ENCODE measurements around the gene NDUFAF2. TPM values are rescaled to one million over a fixed set of nuclear protein-coding genes. Genes with fewer than 3 reads are reported as not detected.
"Not testable (repeated sequence)": the region's sequence is repeated elsewhere in the genome, so short reads cannot be mapped to it uniquely, and the experiment has no call there.

Gene NDUFAF2
- polyA plus RNA-seq, 3 donors: 32.1 to 35.9 (median 33.3) TPM

DNA sequence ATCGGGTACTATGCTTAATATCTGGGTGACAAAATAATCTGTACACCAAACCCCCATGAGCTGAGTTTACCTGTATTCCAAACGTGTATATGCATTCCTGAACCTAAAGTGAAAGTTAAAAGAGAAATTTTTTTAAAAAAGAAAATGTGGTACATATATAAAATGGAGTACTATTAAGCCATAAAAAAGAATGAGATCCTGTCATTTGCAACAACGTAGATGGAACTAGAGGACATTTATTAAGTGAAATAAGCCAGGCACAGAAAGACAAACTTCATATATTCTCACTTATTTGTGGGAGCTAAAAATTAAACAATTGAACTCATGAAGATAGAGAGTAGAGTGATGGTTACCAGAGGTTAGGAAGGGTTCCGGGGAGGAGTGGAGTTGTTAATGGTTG lies 44.8 kb downstream of the NDUFAF2 start:
- no peak for DNase-seq (ENCODE audit: low read depth in 3 of 3, low spot score in 2 of 3)

DNA sequence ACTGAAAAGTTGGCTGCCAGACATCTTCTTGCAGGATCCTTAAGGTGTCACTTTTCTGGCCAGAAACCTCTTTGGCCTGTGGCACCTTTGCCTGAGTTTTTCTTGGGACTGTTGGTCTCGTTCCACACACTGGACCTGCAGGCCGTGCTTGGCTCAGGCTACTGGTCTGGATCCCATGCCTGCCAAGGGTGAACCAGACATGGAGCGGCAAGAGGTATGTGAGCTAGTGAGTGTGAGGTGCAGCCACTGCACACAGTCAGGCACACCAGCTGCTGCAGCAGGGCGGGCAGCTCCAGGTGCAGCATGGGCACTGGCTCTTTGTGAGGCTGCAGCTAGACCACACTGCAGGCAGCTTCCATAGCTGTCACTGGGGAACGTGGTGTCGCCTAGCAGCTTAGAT lies 47.9 kb downstream of the NDUFAF2 start:
- DNase-seq (ENCODE audit: low read depth in 3 of 3, low spot score in 2 of 3): no peak

DNA sequence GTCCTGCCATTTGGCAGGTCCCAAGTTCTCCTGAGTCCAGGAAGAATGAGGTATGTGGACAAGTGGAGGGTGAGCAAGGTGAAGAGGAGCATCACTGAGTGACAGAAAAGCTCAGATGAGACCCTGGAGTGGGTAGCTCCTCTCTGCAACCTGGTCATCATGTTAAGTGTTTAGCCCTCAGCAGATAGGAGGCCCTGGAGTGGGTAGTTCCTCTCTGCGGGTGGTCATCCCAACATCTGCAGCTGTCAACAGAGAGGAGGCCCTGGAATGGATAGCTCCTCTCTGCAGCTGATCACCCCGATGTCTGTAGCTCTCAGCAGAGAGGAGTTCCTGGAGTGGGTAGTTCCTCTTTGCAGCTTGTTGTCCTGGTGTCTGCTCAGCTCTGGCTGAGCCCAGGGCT lies 48.4 kb downstream of the NDUFAF2 start:
- no peak for DNase-seq (ENCODE audit: low read depth in 3 of 3, low spot score in 2 of 3)

DNA sequence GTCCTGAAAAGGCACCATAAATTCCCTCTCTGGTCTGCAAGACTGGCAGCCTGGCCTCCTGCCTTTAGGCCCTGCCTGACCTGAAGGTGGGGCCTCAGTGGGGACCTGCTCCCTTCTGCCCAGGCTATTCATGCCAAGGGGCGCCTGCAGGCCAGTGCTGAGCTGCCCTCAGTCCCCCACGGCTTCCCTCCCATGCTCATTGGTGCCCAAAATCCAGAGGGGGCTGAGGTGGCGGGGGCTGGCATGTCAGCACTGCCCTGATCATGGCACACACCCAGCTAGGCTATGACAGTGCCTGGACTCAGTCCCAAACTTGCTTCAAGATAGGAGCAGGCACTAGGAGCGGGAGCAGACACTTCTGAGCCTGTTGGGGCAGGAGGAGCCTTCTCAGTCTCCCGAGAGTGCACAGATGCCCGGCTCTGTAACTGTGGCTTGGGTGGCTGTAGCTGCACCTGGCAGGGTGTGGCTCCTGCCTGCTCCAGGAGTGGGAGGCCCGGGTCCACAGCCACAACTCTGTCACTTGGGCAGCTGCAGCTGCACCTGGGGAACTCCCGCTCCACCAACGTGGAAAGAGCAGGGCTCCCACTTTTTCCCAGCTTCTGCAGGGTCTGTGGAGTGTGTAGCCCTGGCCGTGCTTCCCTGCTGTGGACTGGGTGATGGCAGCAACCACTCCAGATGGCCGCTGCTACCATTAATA lies 49.0 kb downstream of the NDUFAF2 start:
- DNase-seq (ENCODE audit: low read depth in 3 of 3, low spot score in 2 of 3): no peak

DNA sequence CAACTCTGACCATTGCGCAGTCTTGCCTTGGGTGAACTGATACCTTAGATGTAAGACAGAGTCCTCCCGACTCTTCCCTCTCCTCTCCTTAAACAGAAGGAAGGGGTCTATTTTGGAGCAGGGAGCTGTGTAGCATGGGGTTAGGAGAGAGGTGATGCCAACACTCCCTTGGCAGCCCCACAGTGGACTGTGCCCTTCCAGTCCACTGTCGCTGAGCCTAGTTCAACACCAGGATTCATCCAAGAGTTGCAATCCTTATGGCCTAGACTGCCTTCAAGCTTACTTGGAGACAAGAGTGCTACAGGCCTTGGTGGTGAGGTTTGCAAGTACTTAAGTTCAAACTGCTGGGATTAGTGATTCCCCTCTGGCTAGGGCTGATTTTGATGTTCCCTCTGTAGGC lies 51.4 kb downstream of the NDUFAF2 start:
- no peak for DNase-seq (ENCODE audit: low read depth in 3 of 3, low spot score in 2 of 3)

DNA sequence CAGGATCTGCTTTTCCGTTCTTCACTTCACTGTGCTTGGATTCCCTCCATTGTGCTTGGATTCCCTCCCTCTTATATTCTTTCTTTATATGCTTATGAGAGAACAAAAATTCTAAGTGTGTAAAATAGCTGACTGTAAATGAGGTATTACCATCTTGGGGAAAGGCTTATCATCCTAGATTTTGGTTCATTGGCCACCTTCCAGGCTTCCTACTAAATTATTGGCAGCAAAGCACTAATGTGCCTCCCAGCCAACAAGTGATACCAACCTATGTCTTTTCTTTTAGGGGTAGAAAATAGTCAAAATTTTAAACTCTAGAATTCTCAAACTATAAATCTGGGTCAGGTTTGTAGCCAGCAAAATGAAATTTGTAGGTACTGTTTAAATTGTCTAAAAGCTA lies 52.7 kb downstream of the NDUFAF2 start:
- no peak for DNase-seq (ENCODE audit: low read depth in 3 of 3, low spot score in 2 of 3)

DNA sequence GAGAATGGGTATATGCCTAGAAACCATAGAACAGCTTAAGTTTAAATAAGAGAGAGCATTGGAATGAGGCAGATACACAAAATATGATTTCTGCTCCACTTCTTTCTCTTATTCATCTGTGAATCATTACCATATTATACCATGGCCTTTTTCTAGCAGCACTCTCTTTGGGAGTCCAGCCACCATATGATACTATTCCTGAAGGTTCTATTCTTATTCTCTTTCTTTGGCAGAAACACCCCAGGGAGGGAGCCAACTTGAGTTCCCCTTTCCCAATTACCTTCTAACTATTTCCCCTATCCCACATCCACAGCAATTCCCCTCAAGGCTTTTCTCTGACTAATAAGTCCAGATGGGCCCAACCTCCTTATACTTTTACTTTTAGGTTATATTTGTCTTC lies 55.9 kb downstream of the NDUFAF2 start:
- no peak for DNase-seq (ENCODE audit: low read depth in 3 of 3, low spot score in 2 of 3)

DNA sequence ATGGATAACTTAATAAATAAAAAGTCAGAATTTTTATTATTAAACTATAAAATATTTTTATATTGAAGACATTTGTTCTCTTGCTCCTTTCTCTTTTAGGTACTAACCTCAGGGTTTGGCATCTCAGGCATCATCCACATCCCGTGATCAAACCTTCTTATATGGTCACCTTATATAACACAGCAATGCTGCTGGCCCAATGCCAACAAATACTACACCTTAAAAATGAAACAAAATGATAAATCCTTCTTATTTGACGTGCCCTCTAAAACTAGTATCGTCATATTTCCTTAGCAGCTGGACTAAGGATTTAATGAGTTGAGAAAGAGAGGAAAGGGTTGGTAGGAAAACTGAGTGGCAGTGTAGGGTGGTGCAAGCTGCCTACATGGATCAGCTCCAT lies 56.6 kb downstream of the NDUFAF2 start:
- no peak for DNase-seq (ENCODE audit: low read depth in 3 of 3, low spot score in 2 of 3)

DNA sequence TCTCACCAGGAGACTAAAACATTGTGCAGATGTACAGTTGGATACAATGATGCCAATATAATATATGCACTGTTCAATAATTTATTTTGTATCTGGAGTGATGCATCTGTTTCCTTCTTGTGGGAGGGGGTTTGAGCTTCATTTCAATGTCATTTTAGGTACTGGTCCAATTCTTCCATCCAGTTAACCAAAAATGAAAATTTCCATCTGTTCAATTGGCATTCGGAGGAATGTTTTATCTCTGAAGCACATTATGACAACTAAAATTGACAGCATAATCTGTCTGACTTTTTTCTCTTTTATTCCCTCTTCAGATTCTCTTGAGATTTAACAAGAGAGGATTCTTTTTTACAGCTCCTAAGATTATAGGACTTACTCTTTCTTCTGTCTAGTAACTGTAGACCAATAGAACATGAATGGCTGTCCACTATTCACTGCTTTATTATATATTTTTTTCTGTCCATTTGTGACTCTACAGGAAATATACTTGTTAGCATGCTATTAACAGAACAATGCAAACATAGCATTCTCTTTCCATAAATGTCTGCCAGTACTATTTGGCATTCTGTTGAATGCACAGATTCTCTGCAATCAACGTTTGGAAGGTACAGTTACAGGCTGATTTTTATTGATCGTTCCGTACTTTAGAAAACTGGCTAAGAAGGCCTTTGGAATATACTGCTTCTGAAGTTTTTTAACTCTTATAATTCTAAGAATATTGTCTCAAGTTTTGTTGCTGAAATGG lies 57.8 kb downstream of the NDUFAF2 start:
- no peak for DNase-seq (ENCODE audit: low read depth in 3 of 3, low spot score in 2 of 3)

DNA sequence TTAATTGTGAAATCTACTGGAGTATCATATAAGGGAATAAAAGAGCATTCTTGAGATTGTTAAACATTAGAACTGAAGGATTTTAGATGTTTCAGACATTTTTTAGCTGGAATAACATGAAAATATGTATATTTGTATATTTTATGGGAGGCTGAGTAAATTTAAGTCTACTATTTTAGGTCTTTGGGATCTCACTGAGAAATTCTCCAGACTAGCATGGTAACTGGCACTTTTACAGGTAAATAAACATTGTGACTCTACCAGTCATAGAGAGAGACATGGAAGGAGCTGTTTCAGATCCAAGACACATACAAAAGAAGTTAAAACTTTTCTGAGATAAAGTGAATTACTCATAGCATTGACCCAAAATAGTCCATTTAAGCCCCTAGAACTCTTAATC lies 59.4 kb downstream of the NDUFAF2 start:
- no peak for DNase-seq (ENCODE audit: low read depth in 3 of 3, low spot score in 2 of 3)

DNA sequence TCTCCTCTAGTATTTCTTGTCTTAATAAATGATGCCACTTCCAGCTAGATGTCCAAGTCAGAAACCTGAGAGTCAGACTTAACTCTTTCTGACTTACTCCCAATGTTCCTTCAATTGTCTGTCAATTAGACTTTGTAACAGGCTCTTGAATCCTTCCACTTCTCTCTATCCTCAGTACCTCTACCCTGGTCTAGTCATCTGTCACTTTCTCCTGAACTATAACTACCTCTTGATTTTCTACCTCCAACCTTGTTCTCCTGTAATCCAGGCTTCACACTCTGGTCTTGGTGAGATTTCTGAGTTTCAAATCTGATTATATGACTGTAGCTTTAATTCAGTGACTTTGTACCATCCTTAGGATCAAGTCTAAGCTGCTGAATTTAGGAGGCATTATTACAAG lies 64.9 kb downstream of the NDUFAF2 start:
- no peak for DNase-seq (ENCODE audit: low read depth in 3 of 3, low spot score in 2 of 3)

DNA sequence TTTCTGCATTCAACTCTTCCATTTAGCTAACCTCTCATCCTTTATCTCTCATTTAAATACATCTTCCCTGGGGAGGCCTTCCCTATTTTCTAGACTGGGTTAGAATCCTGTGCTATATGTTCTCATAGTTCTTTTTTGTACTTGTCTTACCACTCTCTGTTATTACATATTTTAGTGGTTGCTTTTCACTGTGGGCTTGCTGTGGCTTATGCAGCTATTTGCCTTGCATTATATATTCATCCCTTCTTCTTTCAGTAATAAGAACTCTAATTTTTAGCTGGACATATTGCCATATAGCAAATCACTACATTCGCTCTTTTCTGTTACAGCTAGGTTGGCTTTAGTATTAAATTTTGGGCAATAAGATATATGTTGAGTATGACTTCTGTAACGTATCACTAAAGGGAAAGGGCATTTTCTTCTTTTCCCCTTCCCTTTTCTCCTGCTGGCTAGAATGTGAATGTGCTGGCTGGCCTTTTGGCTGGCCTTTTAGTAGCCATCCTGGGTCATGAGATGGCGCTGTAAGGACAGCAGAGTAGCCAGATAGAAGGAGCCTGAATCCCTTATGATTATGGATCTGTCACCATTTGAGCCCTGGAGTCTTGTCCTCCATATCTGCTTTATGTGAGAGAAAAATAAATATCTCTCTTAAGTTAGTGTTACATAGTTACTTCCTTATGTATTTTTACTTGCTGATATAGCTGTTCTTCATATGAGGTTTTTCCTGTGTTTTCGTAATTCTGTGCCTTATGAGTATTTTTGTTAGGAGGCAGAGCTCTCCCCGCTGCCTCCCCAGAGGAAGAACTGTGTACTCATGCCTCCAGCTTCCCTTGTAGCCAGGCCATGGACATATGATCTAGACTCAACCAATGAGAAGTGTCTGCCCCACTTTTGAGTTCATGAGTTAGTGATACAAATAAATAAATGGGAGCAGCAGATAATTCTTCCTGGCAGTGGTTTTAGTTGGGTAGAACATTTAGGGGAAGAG lies 65.8 kb downstream of the NDUFAF2 start:
- DNase-seq (ENCODE audit: low read depth in 3 of 3, low spot score in 2 of 3): no peak

DNA sequence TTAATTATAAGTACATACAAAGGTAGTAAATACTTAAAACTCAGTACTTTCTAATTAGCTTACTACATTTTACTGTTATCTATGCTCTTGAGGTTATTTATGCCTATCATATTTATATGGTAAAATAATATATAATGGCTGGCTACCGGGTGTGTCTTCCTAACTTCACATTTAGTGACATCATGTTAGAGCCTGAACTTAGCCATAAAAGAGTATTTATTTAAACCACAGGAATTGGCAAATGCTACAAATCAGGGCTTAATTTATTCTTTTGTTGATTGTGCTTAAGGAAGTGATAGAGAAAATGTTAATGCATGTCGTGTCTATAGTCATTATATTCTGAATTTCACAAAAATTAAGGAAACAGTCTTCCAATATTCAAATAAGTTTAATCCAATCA lies 73.1 kb downstream of the NDUFAF2 start:
- no peak for DNase-seq (ENCODE audit: low read depth in 3 of 3, low spot score in 2 of 3)

DNA sequence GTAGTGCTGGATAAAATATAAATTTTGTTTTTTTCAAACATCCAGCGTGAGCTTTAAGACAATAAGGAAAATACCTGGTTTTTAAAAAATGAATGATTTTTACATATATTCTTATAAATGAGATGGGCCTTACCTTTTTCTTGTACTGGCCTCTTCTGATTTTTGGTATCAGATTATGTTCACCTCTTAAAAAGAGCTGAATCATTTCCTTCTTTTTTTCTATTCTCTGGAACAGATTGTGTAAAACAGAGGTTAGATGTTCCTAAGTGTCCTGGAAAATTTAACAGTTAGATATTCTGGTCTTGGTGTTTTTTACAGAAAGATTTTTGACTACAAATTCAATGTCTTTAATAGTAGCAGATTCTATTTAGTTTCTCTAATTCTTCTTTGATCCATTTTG lies 74.6 kb downstream of the NDUFAF2 start:
- DNase-seq (ENCODE audit: low read depth in 3 of 3, low spot score in 2 of 3): no peak

DNA sequence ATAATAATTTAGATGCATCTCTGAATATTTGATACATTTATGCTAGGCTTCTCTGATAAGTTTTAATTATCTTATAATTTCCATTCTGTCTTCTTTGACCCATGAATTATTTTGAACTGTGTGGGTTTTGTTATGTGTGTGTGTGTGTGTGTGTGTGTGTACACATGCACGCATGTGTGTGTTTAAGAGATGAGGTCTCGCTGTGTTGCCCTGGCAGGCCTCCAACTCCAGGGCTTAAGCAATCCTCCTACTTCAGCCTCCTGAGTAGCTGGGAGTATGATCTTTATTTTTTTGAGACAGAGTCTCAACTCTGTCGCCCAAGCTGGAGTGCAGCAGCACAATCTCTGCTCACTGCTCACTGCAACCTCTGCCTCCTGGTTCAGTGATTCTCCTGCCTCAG lies 75.4 kb downstream of the NDUFAF2 start:
- DNase-seq (ENCODE audit: low read depth in 3 of 3, low spot score in 2 of 3): no peak

DNA sequence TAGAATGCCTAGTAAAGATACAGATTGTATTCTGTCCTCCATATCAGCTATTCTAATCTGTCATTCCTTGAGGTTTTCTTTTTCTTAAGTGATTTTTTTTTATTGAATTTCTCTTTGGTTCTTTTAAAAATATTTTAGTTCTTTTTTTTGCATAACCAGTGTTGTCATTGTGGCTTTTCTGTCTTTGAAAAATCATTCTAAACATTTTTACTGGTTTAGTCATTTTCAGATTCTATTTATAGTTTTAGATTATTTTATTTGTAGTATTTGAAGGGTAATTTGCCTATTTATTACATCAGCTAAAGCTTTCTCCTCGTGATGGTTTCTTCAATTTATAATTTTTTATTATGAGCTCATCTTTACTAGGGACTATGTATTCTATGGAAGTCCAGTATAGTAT lies 78.1 kb downstream of the NDUFAF2 start:
- DNase-seq (ENCODE audit: low read depth in 3 of 3, low spot score in 2 of 3): no peak

DNA sequence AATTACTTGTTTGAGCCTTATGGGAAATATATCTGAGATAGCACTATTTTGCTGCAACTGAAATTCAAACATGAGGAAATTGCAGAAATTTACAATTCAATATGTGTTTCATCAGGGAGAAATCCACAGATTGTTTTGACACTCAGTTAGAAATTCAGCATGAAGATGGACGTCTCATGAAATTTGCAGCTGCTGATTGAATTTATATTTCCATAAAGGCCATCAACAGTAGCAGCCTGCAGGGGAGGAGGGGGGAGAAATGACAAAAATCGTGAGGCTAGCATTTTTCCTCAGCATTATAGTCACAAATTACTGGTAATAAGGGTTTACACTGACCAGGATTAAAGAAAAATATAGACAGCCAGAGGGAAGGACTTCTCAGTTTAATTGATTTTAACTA lies 81.0 kb downstream of the NDUFAF2 start:
- DNase-seq (ENCODE audit: low read depth in 3 of 3, low spot score in 2 of 3): no peak

DNA sequence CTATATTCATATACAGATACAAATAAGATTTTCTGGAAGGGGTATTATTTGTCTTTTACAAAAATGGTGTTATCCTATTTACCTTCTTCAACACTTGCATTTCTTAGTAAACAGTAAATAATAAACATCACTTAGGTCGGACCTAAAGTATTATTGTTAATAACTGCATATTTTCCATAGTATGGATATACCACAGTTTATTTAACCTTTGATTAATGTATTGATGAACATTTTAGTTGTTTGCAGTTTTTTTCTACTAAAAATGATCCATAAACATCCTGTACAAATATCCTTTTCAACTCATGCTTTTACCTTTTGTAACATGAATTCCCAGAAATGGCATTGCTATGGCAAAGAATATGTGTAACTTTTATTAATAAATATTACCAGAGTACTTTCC lies 83.4 kb downstream of the NDUFAF2 start:
- DNase-seq (ENCODE audit: low read depth in 3 of 3, low spot score in 2 of 3): no peak

DNA sequence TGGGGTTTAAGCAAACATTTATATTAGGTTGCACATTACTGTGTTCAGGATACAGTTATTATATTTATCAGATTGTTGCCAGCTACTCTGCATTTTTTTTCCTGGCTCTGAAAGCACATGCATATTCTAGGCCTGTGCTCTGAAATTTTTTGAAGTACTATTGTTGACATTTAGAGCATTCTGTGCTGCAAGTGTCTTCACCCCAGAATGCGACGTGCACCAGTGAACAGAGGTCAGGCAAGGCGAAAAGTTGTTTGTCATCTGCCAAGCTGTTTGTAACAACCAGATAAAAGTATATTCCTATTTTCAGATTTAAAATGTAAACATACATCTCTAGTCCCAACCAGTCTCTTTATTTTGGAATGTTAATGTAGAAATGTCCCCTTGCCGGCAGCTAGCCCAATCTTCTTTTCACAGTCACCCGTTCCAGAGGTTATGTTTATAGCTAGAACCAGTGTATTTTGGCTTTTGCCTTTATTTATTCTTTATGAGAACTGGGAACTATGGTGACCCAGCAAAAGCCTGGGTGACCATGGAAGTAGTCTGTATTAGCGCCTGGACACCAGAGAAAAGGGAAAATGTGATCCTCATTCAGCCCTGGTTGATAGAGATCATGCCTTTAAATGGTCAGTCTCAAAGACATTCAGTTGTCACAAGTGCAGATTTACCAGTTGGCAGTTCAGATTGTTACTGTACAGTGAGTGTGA lies 84.6 kb downstream of the NDUFAF2 start:
- no peak for DNase-seq (ENCODE audit: low read depth in 3 of 3, low spot score in 2 of 3)

DNA sequence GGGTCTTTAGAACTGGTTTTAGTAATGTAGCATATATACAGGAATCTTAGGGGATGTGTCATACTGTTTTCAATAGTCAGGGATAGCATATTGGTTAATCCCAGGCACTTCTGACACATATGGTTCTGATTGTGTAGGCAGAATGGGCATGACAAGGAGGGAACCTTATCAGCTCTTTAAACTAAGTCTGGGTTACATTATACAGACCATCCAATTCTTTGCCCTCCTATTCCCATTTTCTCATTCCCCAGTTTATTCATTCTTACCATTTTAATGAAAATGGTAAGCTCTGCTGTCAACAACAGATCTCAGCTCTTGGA lies 85.1 kb downstream of the NDUFAF2 start:
- DNase-seq (ENCODE audit: low read depth in 3 of 3, low spot score in 2 of 3): no peak

DNA sequence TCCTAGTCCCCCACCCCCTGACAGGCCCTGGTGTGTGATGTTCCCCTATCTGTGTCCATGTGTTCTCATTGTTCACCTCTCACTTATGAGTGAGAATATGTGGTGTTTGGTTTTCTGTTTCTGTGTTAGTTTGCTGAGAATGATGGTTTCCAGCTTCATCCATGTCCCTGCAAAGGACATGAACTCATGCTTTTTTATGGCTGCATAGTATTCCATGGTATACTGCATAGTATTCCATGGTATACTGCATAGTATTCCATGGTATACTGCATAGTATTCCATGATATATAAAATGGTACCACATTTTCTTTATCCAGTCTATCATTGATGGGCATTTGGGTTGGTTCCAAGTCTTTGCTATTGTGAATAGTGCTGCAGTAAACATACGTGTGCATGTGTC lies 86.3 kb downstream of the NDUFAF2 start:
- DNase-seq (ENCODE audit: low read depth in 3 of 3, low spot score in 2 of 3): not testable (repeated sequence)

Data from right renal cortex interstitium (tissue), 3 donors.